ENCODE data around the gene FKBP1A.

DNA sequence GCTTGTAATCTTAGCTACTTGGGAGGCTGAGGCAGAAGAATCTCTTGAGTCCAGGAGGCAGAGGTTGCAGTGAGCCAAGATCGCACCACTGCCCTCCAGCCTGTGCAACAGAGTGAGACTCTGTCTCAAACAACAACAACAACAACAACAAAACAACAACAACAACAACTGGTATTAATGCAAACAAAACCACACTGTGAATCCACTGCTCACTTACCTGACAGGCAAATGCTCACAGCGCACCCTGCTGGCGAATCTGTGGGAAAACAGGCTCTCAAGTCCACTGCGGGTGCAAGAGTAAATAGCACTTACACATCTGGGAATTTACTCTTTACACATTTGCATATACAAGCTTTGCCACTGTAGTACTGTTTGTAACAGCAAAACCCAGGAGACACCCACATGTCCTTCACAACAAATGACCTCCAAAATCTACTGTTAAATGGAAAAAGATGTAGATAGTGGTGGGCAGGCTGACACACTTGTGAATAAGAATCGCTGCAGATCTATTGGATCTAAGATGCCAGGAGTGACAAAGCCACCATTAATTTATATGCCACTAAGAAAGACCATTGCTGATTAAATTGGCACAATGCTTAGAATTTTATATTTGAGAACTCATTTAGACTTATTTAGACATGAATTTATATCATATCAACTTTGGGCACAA is 44.5 kb upstream of the FKBP1A start:
- TF ChIP-seq, protein P1, sequence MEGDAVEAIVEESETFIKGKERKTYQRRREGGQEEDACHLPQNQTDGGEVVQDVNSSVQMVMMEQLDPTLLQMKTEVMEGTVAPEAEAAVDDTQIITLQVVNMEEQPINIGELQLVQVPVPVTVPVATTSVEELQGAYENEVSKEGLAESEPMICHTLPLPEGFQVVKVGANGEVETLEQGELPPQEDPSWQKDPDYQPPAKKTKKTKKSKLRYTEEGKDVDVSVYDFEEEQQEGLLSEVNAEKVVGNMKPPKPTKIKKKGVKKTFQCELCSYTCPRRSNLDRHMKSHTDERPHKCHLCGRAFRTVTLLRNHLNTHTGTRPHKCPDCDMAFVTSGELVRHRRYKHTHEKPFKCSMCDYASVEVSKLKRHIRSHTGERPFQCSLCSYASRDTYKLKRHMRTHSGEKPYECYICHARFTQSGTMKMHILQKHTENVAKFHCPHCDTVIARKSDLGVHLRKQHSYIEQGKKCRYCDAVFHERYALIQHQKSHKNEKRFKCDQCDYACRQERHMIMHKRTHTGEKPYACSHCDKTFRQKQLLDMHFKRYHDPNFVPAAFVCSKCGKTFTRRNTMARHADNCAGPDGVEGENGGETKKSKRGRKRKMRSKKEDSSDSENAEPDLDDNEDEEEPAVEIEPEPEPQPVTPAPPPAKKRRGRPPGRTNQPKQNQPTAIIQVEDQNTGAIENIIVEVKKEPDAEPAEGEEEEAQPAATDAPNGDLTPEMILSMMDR (IDR thresholded peaks at IDR 0.05): peak; percentile 57 to 81 (median 77)
- no peak for TF ChIP-seq POLR2A (IDR thresholded peaks at IDR 0.05)
- TF ChIP-seq POLR2AphosphoS5 (IDR thresholded peaks at IDR 0.05): no peak
